ENCODE measurements around the gene CRYGN. TPM values are rescaled to one million over a fixed set of nuclear protein-coding genes. Genes with fewer than 3 reads are reported as not detected.
A peak's percentile ranks its signal among the peaks of the same experiment; 100 is the strongest.

Gene CRYGN
- polyA plus RNA-seq, 3 donors: not detected

GRCh38 chr7:151410405-151411390, 29.2 kb downstream of the CRYGN start:
- H3K4me3 ChIP-seq (replicated peaks in 1 of 3; ENCODE audit: low read depth in 2 of 3, low read length in 3 of 3): peak overlapping the region in 1 of 3 experiments; percentile 55
- peaks cover 37 to 43% of the 10 kb centered on the region in 2 donors for H3K4me1 ChIP-seq (ENCODE audit: control insufficient read depth in 1 of 2, insufficient read depth in 2 of 2, low read length in 2 of 2)
- no peaks in the 10 kb centered on the region for H3K36me3 ChIP-seq (replicated peaks in 1 of 2; ENCODE audit: control insufficient read depth in 1 of 2, insufficient read depth in 2 of 2, low read length in 2 of 2)
- intact Hi-C loops (cut with micrococcal nuclease): no loop called here
- H3K4me2 ChIP-seq (replicated peaks; ENCODE audit: extremely low read depth, low read length, poor library complexity, severe bottlenecking): peak overlapping the region; percentile 64
- no peak for DNase-seq
- no peak for TF ChIP-seq CTCF (IDR thresholded peaks at IDR 0.05)
- H3K9ac ChIP-seq (ENCODE audit: insufficient read depth, low read length, poor library complexity, severe bottlenecking): peak overlapping the region; percentile 36
- Mint-ChIP-seq H3K36me3 (peaks cover 14% of the 10 kb centered on the region in 2 donors), H3K9me3 (peaks cover 3 to 22% (median 17%) of the 10 kb centered on the region in 7 donors), H3K4me1 (peaks cover 39% of the 10 kb centered on the region), H3K4me3 (peak overlapping the region; percentile 66 to 88), H3K27ac (peak overlapping the region in 4 of 7 donors; percentile 38 to 76 (median 50)), H3K27me3 (ENCODE audit: low read depth in 3 of 3) (peaks cover 50 to 65% (median 60%) of the 10 kb centered on the region in 3 donors)
- H3K79me2 ChIP-seq (ENCODE audit: insufficient read depth, low read length): no peaks in the 10 kb centered on the region
- peaks cover 0 to 10% of the 10 kb centered on the region in 2 donors for H3K9me3 ChIP-seq (replicated peaks in 1 of 2; ENCODE audit: control insufficient read depth in 1 of 2, insufficient read depth in 1 of 2, low read length in 2 of 2)
- peaks cover 25 to 53% of the 10 kb centered on the region in 2 donors for H3K27me3 ChIP-seq (ENCODE audit: control insufficient read depth in 2 of 2, insufficient read depth in 2 of 2, low read length in 2 of 2)
- 24% methylated on average over 40 of the region's 55 CpGs for WGBS (ENCODE audit: insufficient coverage)
- H4K20me1 ChIP-seq (ENCODE audit: insufficient read depth, low read length): no peaks in the 10 kb centered on the region
- H3K27ac ChIP-seq (ENCODE audit: low read depth in 1 of 2, low read length in 2 of 2): no peak overlapping the region
- H2AFZ ChIP-seq (ENCODE audit: insufficient read depth, low read depth, low read length, poor library complexity, severe bottlenecking): peak overlapping the region; percentile 61

GRCh38 chr7:151409667-151410404, 30.1 kb downstream of the CRYGN start, which contains the start of gene WDR86:
TSS of gene WDR86 (minus strand) at chr7:151410038. CDS start at chr7:151409589, 449 bp downstream.
- Histone ChIP-seq H3K4me3 (replicated peaks in 1 of 3; ENCODE audit: low read depth in 2 of 3, low read length in 3 of 3) (peak within 1 kb of the TSS in 1 of 3 experiments; percentile 55), H3K9me3 (replicated peaks in 1 of 2; ENCODE audit: control insufficient read depth in 1 of 2, insufficient read depth in 1 of 2, low read length in 2 of 2) (peaks cover 0 to 10% of the 10 kb centered on the region in 2 donors), H3K79me2 (ENCODE audit: insufficient read depth, low read length) (no peaks in the 10 kb centered on the region), H3K36me3 (replicated peaks in 1 of 2; ENCODE audit: control insufficient read depth in 1 of 2, insufficient read depth in 2 of 2, low read length in 2 of 2) (no peaks in the 10 kb centered on the region), H2AFZ (ENCODE audit: insufficient read depth, low read depth, low read length, poor library complexity, severe bottlenecking) (peak within 1 kb of the TSS; percentile 61), H3K27ac (ENCODE audit: low read depth in 1 of 2, low read length in 2 of 2) (no peak within 1 kb of the TSS), H3K27me3 (ENCODE audit: control insufficient read depth in 2 of 2, insufficient read depth in 2 of 2, low read length in 2 of 2) (peaks cover 25 to 53% of the 10 kb centered on the region in 2 donors), H3K9ac (ENCODE audit: insufficient read depth, low read length, poor library complexity, severe bottlenecking) (peak within 1 kb of the TSS; percentile 36), H3K4me2 (replicated peaks; ENCODE audit: extremely low read depth, low read length, poor library complexity, severe bottlenecking) (peak within 1 kb of the TSS; percentile 64), H4K20me1 (ENCODE audit: insufficient read depth, low read length) (no peaks in the 10 kb centered on the region), H3K4me1 (ENCODE audit: control insufficient read depth in 1 of 2, insufficient read depth in 2 of 2, low read length in 2 of 2) (peaks cover 30 to 42% of the 10 kb centered on the region in 2 donors)
- peak within 1 kb of the TSS; percentile 66 to 88 for H3K4me3 Mint-ChIP-seq
- peaks cover 3 to 19% (median 14%) of the 10 kb centered on the region in 7 donors for H3K9me3 Mint-ChIP-seq
- intact Hi-C loops (cut with micrococcal nuclease): no loop called here
- TF ChIP-seq CTCF (IDR thresholded peaks at IDR 0.05): no peak
- H3K27me3 Mint-ChIP-seq (ENCODE audit: low read depth in 3 of 3): peaks cover 50 to 65% (median 62%) of the 10 kb centered on the region in 3 donors
- peak within 1 kb of the TSS in 4 of 7 donors; percentile 37 to 76 (median 46) for H3K27ac Mint-ChIP-seq
- under 1% methylated on average over 49 of the region's 75 CpGs for WGBS (ENCODE audit: insufficient coverage)
- DNase-seq: no peak
- H3K36me3 Mint-ChIP-seq: peaks cover 14% of the 10 kb centered on the region in 2 donors
- H3K4me1 Mint-ChIP-seq: peaks cover 34% of the 10 kb centered on the region
